ENCODE data around the gene TLE1.
"Not testable (repeated sequence)": the region's sequence is repeated elsewhere in the genome, so short reads cannot be mapped to it uniquely, and the experiment has no call there.

The TLE1 gene

GRCh38 chr9:81689343-81690175 is at the start of gene TLE1:
Gene TLE1 (minus strand): TSS chr9:81689547. CDS start chr9:81688240, 1,307 bp downstream.
- peak; percentile 63 for DNase-seq

GRCh38 chr9:81737871-81738507 is 48.6 kb upstream of the TLE1 start:
- no peak for DNase-seq

DNA sequence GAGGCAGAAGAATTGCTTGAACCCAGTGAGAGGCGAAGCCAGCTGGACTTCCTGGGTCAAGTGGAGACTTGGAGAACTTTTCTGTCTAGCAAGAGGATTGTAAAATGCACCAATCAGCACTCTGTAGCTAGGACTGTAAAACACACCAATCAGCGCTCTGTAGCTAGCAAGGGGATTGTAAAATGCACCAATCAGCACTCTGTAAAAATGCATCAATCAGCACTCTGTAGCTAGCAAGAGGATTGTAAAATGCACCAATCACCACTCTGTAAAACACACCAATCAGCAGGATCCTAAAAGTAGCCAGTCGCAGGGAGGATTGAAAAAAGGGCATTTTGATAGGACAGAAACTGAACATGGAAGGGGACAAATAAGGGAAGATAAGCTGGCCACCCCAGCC is 41.2 kb upstream of the TLE1 start:
- DNase-seq, result not testable (repeated sequence)

DNA sequence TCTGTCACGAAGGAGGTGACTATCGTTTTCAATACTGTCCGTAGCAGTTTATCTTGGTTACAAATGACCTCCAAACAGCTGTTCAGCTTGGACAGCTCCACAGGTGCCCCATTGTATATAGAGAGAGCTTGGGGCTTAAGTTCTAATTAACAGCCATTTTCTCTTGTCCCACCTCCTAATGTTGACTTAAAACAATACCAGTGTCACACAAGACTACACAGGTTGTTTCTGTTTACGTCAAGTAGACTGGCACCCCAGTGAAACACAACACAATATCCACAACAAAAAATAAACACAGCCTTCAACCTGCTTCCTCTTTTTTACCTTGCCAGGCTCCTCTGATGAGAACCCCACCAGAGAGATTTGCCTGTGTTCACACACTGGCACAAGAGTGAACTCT is 39.8 kb upstream of the TLE1 start:
- no peak for DNase-seq

- DNase-seq, result no peak
Observed at GRCh38 chr9:81724242-81724889, 35.0 kb upstream of the TLE1 start.

- DNase-seq, result no peak
Observed at GRCh38 chr9:81722277-81722676, 32.9 kb upstream of the TLE1 start.

DNA sequence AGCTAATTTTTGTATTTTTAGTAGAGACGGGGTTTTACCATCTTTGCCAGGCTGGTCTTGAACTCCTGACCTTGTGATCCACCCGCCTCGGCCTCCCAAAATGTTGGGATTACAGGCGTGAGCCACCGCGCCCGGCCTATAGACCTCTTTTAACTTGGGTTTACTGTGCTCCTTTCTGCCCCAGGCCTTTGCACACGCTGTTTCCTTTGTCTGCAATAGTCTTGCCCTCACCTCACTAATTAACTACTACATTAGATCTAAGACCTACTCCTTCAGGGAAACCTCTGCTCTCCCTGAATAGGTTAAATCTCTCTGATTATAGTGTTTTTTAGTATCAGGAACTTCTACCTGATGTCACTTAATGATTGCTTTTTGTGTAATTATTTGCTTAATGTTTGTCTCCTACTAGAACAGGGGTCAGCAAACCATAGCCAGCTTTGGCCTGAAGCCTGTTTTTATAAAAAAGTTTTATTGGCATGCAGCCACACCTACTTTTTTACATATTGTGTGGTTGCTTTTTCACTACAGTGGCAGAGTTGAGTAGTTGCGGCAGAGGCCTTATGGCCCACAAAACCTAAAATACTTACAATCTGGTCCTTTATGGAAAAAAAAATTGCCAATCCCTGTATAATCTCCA is 31.2 kb upstream of the TLE1 start:
- DNase-seq, result no peak

- DNase-seq, result no peak
Observed at GRCh38 chr9:81719972-81720371, 30.6 kb upstream of the TLE1 start.

- DNase-seq, result no peak
Observed at GRCh38 chr9:81718244-81718643, 28.9 kb upstream of the TLE1 start.

GRCh38 chr9:81717747-81718077 is 28.4 kb upstream of the TLE1 start:
- no peak for DNase-seq

DNA sequence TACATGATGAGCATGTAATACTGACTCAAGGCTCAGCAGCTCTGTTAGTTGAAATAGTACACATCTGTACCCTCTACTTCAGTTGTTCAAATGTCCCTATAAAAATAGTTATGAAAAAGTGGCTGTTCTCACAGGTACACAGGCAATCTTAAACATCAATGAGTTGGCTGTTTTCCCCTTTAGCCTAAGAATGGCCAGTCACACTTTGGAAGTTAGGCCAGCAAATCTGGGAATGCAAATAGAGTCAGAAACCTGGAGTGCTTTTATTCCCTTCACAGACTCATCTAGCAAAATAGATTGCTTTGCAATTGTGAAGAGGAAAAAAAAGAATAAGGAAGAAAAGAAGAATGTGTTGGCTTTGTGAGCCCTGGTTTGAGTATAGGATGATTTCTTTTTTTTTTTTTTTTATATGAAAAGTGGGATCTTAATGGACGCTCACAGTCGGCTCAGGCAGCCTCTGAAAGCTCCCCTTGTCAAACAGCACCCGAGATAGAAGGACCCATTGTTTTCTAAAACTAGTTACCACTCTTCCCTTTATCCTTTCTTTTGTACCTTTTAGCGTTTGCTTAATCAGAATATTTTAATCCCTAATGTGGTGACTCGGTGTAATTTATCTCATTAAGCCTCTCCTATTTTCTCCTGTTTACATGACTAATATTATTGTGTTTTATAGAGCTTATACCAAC is 27.9 kb upstream of the TLE1 start:
- no peak for DNase-seq

GRCh38 chr9:81716409-81716808 is 27.1 kb upstream of the TLE1 start:
- DNase-seq, result no peak

DNA sequence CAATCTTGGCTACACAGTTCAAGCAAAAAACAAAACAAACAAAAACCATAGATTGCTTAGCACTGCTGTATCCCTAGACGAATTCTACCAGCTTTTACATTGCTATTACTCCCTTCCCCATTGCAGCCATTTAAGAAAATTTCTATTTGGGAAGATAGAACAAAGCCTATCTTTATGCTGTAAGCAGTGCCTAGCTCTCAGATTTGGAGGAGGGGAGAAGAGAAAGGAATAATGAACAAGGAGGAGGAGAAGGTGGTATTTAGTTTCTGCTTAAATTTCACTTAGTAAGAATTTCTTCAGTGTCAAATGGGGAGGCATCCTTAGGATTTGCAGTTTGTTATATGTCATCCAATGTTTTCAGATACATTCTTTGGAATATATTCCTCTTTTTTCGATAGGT is 16.2 kb upstream of the TLE1 start:
- no peak for DNase-seq

DNA sequence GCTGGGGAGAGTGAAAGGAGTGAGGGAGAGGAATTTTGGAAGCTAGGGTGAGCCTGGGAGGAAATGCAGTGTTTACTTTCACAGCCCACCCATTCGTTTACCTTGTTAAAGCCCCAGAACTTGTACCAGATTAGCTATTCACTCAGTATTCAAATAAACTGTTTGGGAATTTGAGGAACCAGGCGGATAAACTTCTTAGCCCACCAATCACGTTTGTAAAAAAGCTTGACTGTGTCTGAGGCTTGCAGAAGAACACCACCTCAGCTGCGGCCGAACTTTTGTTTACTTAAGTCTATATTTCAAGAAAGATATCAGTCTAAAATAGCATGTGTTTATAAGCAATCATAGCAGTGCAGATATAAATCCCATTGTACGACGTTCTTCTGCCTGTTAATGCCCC is 5.2 kb upstream of the TLE1 start:
- DNase-seq, result no peak

DNA sequence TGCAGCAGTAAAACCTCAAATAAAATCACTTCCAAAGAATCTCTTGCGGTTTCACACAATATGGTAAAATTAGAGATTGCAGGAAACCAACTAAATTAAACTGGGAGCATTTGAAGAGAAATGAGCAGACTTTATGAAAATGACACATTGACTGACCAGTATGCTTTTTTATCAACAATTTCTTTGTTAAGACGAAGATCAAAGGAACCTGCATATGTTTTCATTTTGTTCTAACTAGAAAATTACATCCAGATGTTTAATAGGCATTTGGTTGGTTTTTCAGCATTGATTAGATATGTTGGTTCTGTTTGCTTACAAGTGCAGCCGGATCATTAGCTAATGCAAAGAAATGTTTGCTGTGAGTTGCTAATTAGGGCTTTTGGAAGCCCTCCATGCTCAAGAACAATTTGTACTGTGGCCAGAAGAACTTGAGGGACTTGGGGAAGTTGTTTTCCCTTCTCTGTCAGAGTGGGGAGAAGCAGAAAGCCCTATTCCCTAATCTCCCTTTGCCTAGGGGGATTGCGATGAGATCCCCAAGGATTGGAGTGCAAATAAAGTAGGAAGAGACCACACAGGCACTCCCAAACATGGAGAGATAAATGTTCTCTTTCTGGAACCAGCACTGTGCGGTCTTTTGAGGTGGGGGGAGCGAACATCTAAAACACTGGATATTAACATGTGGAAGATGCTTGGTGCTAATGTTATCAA is 4.5 kb upstream of the TLE1 start:
- DNase-seq, result no peak

- no peak for DNase-seq
Observed at GRCh38 chr9:81690251-81690851, 1.0 kb upstream of the TLE1 start.

DNA sequence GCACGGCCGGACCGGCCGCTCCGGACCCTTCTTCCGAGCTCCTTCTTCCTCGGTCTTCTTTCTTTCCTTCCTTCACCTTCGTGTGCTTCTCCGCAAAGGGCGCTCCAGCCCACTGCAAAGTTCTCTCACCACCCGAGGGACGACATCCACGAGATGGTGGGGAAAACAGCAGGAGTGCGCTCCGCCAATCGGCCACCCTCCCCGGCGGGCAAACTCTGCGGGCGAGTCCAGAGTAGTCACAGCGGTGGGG is 329 bp downstream of the TLE1 start:
- DNase-seq, result not testable (repeated sequence)

GRCh38 chr9:81688262-81689092 is 870 bp downstream of the TLE1 start:
- DNase-seq, result not testable (repeated sequence)

- DNase-seq, result no peak
Observed at GRCh38 chr9:81687521-81688261, 1.7 kb downstream of the TLE1 start.

Measured in stimulated activated naive CD4-positive, alpha-beta T cell treated with Interleukin-2 at 50 U/mL for 16 hours (primary cell).